HepG2 (cell line): ENCODE measurements around the gene PODN.

Experiments
- CEBPB ChIP-seq: IDR thresholded peaks from 2 replicates; pipeline ENCODE4 v1.6.1; 2011; ENCODE audit warnings: low read depth, low read length, improper control_type of control experiment, borderline replicate concordance
- CTCF ChIP-seq: sonication (generic); formaldehyde crosslinking; IDR thresholded peaks from 2 replicates; pipeline ENCODE4 v1.5.0; 2020; ENCODE audit warnings: mild to moderate bottlenecking, missing genetic modification reagents, moderate library complexity
- DPF2 ChIP-seq: sonication (generic); formaldehyde crosslinking; IDR thresholded peaks from 2 replicates; pipeline ENCODE4 v1.4.0; 2020; ENCODE audit warnings: mild to moderate bottlenecking, low read depth, missing genetic modification reagents, borderline replicate concordance
- HNF4G ChIP-seq, 2 experiments: sonication (generic) in 1 of 2; formaldehyde crosslinking in 1 of 2; IDR thresholded peaks; 2 replicates each; pipeline versions ENCODE4 v1.4.0 to v1.6.1; 2011 to 2020; ENCODE audit warnings: borderline replicate concordance in 2 of 2, low read depth in 2 of 2, mild to moderate bottlenecking in 2 of 2, low read length in 1 of 2, missing genetic modification reagents in 1 of 2, moderate library complexity in 1 of 2
- IRF1 ChIP-seq: sonication (generic); formaldehyde crosslinking; IDR thresholded peaks from 2 replicates; pipeline ENCODE4 v1.4.0; 2020; ENCODE audit warnings: low read depth, mild to moderate bottlenecking, missing genetic modification reagents
- KAT7 ChIP-seq: IDR thresholded peaks from 2 replicates; pipeline ENCODE4 v1.6.1; 2018; ENCODE audit warnings: borderline replicate concordance, missing compliant biosample characterization
- PAWR ChIP-seq: sonication (generic); formaldehyde crosslinking; IDR thresholded peaks from 2 replicates; pipeline ENCODE4 v1.4.0; 2020; ENCODE audit warnings: missing genetic modification reagents, mild to moderate bottlenecking, borderline replicate concordance
- PRPF4 ChIP-seq: fragments of 200-400 bp; formaldehyde crosslinking; IDR thresholded peaks from 2 replicates; pipeline ENCODE4 v1.6.1; 2016; ENCODE audit warnings: low read length, low read depth; ENCODE audit not compliant: poor library complexity, severe bottlenecking
- RAD21 ChIP-seq: fragments of 450-650 bp; formaldehyde crosslinking; IDR thresholded peaks from 2 replicates; pipeline ENCODE4 v1.5.0; 2020; ENCODE audit warnings: mild to moderate bottlenecking
- SP1 ChIP-seq, 2 experiments: fragments of 450-650 bp in 1 of 2; sonication (generic) in 1 of 2; formaldehyde crosslinking in 1 of 2; IDR thresholded peaks; 2 replicates each; pipeline versions ENCODE4 v1.4.0 to v1.6.1; 2016 to 2020; ENCODE audit warnings: missing genetic modification reagents in 1 of 2
- TBP ChIP-seq: sonication (generic); formaldehyde crosslinking; IDR thresholded peaks from 2 replicates; pipeline ENCODE4 v1.5.0; 2020; ENCODE audit warnings: missing genetic modification reagents
- THRA ChIP-seq: sonication (generic); formaldehyde crosslinking; IDR thresholded peaks from 2 replicates; pipeline ENCODE4 v1.4.0; 2020; ENCODE audit warnings: missing genetic modification reagents, borderline replicate concordance
- ZFP36L1 ChIP-seq: sonication (generic); formaldehyde crosslinking; IDR thresholded peaks from 2 replicates; pipeline ENCODE4 v1.8.0; 2022; ENCODE audit warnings: mild to moderate bottlenecking, missing genetic modification reagents, moderate library complexity

GRCh38 chr1:53131590-53131938, 69.6 kb downstream of the PODN start:
- TF ChIP-seq CTCF (no peak), SP1 (IDR thresholded peaks at IDR 0.05) (no peak), SP1 (CRISPR knock-in tag; IDR thresholded peaks at IDR 0.05) (no peak), TBP (CRISPR knock-in tag) (no peak), HNF4G (IDR thresholded peaks at IDR 0.05; ENCODE audit: borderline replicate concordance, low read depth, low read length) (no peak), HNF4G (CRISPR knock-in tag; IDR thresholded peaks at IDR 0.05; ENCODE audit: borderline replicate concordance, low read depth) (no peak), IRF1 (no peak), ZFP36L1 (no peak), PAWR (CRISPR knock-in tag) (no peak), THRA (CRISPR knock-in tag) (no peak), CEBPB (no peak), DPF2 (CRISPR knock-in tag) (no peak), PRPF4 (no peak), RAD21 (CRISPR knock-in tag) (no peak), KAT7 (no peak)
